22Rv1 (cell line): ENCODE measurements around the gene DCT.

Experiments
- H3K27ac ChIP-seq: fragments of 450-650 bp; 2 replicates; pipeline ENCODE4 v1.5.1; 2017
- CTCF ChIP-seq: fragments of 450-650 bp; IDR thresholded peaks from 2 replicates; pipeline ENCODE4 v1.5.1; 2017; ENCODE audit warnings: mild to moderate bottlenecking
- ZFX ChIP-seq: fragments of 450-650 bp; IDR thresholded peaks from 2 replicates; pipeline ENCODE4 v1.6.1; 2017; ENCODE audit warnings: antibody characterized with exemption, borderline replicate concordance

DCT gene

GRCh38 chr13:94481941-94482340 is 2.5 kb upstream of the DCT start:
- no peak overlapping the region for H3K27ac ChIP-seq
- TF ChIP-seq CTCF (no peak), ZFX (no peak)

DNA sequence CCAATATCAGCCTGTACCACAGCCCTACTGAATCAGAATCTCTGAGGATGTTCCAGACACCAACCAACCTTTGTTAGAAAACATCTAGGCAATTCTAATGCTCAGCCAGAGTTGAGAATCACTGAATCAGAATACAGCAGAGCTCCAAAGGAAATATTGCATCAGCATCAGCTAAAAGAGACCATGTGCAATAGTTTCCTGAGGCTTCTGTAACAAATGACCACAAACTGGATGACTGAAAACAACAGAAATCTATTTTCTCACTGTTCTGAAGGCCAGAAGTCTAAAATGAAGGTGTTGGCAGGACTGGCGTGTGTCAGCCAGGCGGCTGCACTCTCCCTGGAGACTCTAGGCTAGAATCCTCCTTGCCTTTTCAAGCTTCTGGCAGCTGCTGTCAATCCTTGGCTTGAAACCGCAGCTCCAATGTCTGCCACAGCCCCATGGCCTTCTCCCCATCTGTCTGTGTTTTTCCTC is 1.2 kb upstream of the DCT start:
- H3K27ac ChIP-seq = no peak overlapping the region
- TF ChIP-seq CTCF (no peak), ZFX (no peak)

DNA sequence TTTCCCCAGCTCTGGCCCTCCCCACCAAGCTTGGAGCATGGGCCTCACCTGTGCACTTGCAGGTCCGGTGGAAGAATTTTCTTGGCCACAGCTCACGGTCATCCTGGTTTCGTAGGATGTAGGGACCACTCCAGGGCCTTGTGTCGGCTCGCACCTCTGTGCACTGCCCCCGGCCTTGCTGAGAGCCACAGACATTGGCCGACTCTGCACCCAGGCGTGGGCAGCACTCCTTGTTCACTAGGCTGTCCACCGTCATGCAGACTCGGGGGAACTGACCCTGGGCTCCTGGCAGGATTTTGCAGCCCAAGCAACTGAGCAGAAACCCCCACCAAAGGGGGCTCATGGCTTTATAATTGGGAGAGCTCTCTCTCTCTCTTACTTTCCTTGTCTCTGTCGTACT is 569 bp downstream of the DCT start:
- no peak overlapping the region for H3K27ac ChIP-seq
- TF ChIP-seq ZFX = no peak
- no peak for TF ChIP-seq CTCF

DNA sequence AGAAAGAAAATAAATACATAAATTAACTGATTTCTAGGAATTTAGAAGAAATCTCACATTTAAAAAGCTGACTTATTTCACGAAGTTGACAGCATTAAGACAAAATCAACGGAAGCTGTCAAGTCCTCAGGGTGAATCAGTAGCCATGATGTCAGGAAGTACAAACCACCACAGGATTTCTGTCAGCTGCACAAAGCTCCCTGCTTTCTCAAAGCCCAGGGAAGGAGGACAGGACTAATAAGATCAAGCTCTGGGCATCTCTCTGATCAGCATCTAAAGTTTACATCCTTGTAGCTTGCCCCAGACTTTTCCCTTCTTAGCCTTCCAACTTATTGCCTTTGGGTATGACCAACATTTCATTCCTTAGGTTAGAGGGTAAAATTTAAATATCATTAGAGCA is 9.4 kb downstream of the DCT start:
- no peak overlapping the region for H3K27ac ChIP-seq
- TF ChIP-seq ZFX (no peak), CTCF (no peak)

DNA sequence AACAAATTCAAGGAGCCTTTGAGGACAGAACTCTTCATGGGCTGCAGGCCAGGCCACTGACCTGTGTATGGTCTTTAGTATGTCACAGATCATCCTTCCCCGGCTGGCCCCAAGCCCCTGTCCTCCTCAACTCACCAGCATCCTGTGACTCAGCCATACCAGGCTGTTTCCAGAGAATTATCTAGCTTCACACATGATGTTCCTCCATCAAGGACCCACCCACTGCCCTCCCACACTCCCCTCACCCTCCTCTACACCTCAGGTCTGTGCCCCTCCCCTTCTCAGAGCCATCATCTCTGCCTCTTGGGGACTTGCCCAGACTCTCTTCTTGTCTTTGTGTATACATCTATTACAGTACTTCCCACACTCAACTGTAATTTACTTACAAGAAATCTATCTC is 14.7 kb downstream of the DCT start:
- H3K27ac ChIP-seq = no peak overlapping the region
- no peak for TF ChIP-seq ZFX
- no peak for TF ChIP-seq CTCF

DNA sequence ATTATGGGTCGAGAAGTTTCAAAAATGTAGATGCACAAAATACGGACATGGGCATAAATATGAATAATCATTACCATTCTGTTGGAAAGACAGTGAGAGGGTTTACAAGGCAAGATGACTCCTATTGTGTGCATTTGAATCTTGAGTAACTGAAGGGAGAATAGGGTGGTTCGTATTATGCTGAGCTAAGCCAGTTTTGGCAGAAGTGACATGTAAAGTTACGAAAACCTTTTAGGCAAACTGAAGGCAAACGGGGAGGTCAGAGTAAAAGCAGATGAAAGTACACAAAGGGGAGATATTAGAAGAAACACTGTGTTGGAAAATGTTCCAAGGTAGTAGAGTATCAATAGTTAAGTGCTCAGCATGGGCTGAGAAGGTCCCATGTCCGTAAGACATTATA is 16.8 kb downstream of the DCT start:
- TF ChIP-seq CTCF (no peak), ZFX (no peak)

DNA sequence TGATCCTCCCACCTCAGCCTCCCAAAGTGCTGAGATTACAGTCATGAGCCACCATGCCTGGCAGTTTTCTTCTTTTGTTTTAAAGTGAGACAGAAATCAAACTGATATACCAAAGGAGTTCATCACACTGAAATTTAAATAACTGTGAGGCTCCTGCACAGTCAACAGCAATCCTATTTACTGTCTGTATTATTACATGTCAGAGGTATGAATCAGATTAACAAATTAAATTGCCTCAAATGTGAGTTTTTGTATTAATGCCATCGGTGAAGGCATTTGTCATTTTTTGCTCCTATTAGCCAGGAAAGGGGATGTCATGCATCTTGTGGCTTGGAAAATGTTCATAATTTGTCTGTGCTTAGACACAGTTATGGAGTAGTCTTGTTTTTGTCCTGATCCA is 20.4 kb downstream of the DCT start:
- TF ChIP-seq ZFX (no peak), CTCF (no peak)
- H3K27ac ChIP-seq = no peak overlapping the region

More for the DNA sequence above, 16.8 kb downstream of the DCT start:
- no peak overlapping the region for H3K27ac ChIP-seq
